WI38 (cell line): ENCODE data around the gene ARHGEF2.

Experiments used
- H3K4me3 ChIP-seq: 2 replicates; pipeline ENCODE4 v1.5.1; 2011; ENCODE audit warnings: low read depth, mild to moderate bottlenecking, control low read depth, low read length
- TF ChIP-seq, protein P1 (sequence below): IDR thresholded peaks from 2 replicates; pipeline ENCODE4 v1.5.1; 2012; ENCODE audit warnings: low read depth, mild to moderate bottlenecking, control low read depth, low read length

The ARHGEF2 gene

GRCh38 chr1:155981266-155982088 is 3.1 kb upstream of the ARHGEF2 start:
- peak overlapping the region; percentile 85 for H3K4me3 ChIP-seq
- TF ChIP-seq, protein P1, sequence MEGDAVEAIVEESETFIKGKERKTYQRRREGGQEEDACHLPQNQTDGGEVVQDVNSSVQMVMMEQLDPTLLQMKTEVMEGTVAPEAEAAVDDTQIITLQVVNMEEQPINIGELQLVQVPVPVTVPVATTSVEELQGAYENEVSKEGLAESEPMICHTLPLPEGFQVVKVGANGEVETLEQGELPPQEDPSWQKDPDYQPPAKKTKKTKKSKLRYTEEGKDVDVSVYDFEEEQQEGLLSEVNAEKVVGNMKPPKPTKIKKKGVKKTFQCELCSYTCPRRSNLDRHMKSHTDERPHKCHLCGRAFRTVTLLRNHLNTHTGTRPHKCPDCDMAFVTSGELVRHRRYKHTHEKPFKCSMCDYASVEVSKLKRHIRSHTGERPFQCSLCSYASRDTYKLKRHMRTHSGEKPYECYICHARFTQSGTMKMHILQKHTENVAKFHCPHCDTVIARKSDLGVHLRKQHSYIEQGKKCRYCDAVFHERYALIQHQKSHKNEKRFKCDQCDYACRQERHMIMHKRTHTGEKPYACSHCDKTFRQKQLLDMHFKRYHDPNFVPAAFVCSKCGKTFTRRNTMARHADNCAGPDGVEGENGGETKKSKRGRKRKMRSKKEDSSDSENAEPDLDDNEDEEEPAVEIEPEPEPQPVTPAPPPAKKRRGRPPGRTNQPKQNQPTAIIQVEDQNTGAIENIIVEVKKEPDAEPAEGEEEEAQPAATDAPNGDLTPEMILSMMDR = no peak

DNA sequence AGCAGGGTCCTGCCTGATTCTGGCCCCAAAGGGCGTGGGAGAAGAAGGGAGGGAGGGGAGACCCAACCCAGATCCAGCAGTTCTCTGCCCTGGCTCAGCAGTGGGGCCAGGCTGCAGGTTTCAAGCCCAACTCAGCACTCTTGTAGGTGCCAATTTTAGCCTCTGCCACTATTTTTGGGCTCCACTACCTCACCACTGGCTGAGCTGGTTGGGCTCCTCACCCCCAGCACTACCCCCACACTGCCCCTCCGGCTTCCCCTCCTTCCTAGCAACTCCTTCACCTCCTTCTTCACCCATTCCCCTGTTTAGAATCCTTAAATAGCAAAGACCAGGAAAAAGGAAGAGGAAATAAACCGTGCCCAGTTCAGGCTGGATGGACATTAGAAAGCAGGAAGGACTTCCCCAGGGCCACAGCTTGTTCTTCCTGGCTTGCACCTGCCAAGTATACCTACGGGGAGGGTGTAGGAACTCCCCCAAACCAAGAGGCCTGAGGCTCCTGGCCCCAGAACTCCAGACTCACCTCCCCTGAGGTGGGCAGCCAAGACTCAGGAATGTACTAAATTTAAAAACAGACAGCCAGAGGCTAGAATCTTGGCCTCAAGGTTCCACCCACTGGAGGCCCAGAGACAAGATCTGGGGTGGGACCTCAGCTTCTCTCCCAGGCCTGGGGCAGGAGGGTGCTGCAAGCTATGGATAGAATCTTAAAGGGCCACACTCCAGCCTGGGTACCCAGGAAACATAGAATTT is 1.4 kb upstream of the ARHGEF2 start:
- TF ChIP-seq, protein P1 = no peak
- peak overlapping the region; percentile 85 for H3K4me3 ChIP-seq

GRCh38 chr1:155978973-155979429 is 654 bp upstream of the ARHGEF2 start:
- TF ChIP-seq, protein P1 = no peak
- H3K4me3 ChIP-seq = peak overlapping the region; percentile 85

- TF ChIP-seq, protein P1 = no peak
These were observed 540 bp downstream of the ARHGEF2 start for GRCh38 chr1:155977690-155978324.

GRCh38 chr1:155976913-155977689 is 1.2 kb downstream of the ARHGEF2 start:
- TF ChIP-seq, protein P1 = no peak
- H3K4me3 ChIP-seq = peak overlapping the region; percentile 85

More at GRCh38 chr1:155977690-155978324, 540 bp downstream of the ARHGEF2 start:
- H3K4me3 ChIP-seq = peak overlapping the region; percentile 85

DNA sequence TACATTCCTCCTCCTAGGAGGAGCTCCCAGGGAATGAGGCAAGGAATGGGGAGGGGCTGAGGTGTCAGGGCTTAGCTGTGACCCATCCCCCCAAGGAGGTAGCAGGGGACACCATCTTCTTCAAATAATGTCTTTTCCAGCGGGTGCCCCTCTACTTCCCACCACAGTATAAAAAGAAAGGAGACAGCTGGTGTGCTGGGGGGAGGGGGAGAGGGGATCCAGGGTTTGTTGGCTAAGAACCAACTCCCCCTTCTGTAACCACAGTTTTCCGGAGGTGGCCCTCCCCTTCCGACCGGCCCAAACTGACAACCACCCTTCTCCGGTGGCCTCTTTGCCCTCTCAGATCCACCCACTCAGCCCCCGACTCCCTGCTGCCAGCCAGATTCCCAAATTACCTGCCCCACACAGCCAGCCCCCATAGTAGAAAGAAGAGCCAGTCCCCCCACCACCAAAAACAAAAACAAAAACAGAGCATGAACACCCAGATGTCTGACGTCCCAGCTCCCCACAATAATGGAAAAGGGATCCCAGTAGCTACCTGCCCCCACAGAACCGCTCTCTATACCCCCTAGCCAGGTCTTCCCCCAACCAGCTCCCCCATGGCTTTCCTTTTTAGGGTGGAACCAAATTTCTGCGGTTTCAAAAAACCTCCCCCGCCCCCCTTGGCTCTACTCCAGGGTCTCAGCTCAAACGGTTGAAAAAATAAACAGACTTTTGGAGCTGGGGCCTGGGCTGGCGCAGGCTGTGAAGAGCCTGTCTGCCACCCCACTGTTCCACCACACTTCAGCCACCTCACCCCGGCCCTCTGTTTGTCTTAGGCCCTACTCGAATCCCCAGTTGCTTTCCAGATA is 2.1 kb downstream of the ARHGEF2 start:
- TF ChIP-seq, protein P1 = no peak
- H3K4me3 ChIP-seq = peak overlapping the region; percentile 85
